ENCODE measurements around the gene ITGA11.

- no peak for TF ChIP-seq POLR2AphosphoS5 (IDR thresholded peaks at IDR 0.05; ENCODE audit: low read depth, low read length)
- no peak for TF ChIP-seq POLR2A (IDR thresholded peaks at IDR 0.05; ENCODE audit: low read depth, low read length)
These were observed 83.9 kb downstream of the ITGA11 start for GRCh38 chr15:68348081-68348480.

All from GM12891 (cell line).